Omental fat pad (tissue), 4 donors: ENCODE results near the gene KNTC1. TPM values are rescaled to one million over a fixed set of nuclear protein-coding genes. Genes with fewer than 3 reads are reported as not detected.
"Not testable (repeated sequence)": the region's sequence is repeated elsewhere in the genome, so short reads cannot be mapped to it uniquely, and the experiment has no call there.

Experiments used
- ATAC-seq: fragments of 150-250 bp; one replicate; pipeline ENCODE4 v1.9.1; 2016; ENCODE audit warnings: mild to moderate bottlenecking, moderate library complexity; ENCODE audit not compliant: low FRiP score
- DNase-seq: peaks from one replicate; pipeline ENCODE4 v3.0.0-alpha.2; 2019; ENCODE audit warnings: low spot score
- total RNA-seq, 4 donors: library from RNA; depleted of rRNA; stranded (reverse); fragments of >200 nt; gene quantifications; one replicate each; pipeline ENCODE4 v1.1.0, GENCODE V29; 2016
- TF ChIP-seq, protein P1 (sequence below), 3 donors: fragments of 450-650 bp; IDR thresholded peaks; one replicate each; pipeline ENCODE4 v1.5.1; 2016 to 2017; ENCODE audit warnings: antibody characterized with exemption in 3 of 3, mild to moderate bottlenecking in 3 of 3, moderate library complexity in 2 of 3

The KNTC1 gene
- total RNA-seq, 4 donors from 2014 or later: 7.4 to 24.4 (median 11.9) TPM

DNA sequence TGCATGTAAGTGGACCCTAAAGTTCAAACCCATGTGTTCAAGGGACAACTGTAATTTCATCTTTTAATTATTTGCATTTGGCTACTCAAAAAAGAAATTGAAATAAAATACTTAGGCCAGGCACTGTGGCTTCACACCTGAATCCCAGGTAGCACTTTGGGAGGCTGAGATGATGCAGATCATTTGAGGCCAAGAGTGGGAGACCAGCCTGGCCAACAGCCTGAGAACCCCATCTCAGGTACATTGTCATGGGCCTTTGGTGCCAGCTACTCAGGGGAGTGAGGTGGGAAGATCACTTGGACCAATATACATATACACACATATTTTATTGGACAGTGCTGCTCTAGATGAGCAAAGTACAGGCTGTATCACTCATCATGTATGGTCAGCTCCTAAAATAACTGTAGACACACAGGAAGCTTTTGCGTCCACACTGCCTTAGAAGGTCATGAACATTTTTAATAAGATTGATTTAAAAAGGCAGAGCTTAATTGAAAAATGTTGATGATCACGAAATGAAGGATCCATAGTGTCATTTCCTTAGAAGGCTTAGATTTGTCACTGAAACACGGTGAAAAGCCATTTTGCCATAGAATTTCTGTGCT is 23.8 kb upstream of the KNTC1 start:
- ATAC-seq: no peak
- no peak for DNase-seq
- TF ChIP-seq, protein P1, sequence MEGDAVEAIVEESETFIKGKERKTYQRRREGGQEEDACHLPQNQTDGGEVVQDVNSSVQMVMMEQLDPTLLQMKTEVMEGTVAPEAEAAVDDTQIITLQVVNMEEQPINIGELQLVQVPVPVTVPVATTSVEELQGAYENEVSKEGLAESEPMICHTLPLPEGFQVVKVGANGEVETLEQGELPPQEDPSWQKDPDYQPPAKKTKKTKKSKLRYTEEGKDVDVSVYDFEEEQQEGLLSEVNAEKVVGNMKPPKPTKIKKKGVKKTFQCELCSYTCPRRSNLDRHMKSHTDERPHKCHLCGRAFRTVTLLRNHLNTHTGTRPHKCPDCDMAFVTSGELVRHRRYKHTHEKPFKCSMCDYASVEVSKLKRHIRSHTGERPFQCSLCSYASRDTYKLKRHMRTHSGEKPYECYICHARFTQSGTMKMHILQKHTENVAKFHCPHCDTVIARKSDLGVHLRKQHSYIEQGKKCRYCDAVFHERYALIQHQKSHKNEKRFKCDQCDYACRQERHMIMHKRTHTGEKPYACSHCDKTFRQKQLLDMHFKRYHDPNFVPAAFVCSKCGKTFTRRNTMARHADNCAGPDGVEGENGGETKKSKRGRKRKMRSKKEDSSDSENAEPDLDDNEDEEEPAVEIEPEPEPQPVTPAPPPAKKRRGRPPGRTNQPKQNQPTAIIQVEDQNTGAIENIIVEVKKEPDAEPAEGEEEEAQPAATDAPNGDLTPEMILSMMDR (IDR thresholded peaks at IDR 0.05): no peak

DNA sequence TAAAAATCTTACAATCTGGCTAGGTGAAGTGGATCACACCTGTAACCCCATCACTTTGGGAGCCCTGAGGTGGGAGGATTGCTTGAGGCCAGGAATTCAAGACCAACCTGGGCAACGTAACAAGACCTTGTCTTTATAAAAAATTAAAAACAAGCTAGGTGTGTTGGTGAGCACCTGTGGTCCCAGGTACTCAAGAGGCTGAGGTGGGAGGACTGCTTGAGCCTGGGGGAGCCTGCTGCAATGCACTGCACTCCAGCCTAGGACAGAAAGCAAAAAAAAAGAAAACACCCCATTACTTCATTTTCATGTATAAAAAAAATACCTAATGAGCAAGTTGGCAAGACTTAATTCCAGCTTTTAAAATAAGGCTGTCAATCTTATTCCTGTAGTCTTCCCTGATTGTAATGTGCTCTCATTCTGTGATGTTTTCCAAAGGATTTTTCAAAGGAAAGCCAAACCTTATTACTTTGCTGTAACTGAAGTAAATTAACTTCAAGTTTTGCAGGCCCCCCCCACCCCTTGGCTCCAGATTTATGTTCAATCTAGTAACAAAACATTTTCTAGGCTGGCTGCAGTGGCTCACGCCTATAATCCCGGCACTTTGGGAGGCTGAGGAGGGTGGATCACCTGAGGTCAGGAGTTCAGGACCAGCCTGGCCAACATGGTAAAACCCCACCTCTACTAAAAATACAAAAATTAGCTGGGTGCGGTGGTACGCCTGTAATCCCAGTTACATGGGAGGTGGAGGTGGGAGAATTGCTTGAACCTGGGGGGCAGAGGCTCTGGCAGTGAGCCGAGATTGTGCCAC is 23.1 kb upstream of the KNTC1 start:
- no peak for ATAC-seq

GRCh38 chr12:122505419-122506051 is 21.5 kb upstream of the KNTC1 start:
- DNase-seq (no peak), ATAC-seq (no peak)
- TF ChIP-seq, protein P1 (IDR thresholded peaks at IDR 0.05): no peak

More for the DNA sequence above, 23.1 kb upstream of the KNTC1 start:
- no peak for DNase-seq
- TF ChIP-seq, protein P1 (IDR thresholded peaks at IDR 0.05): no peak

- TF ChIP-seq, protein P1 (IDR thresholded peaks at IDR 0.05): no peak
- no peak for ATAC-seq
- no peak for DNase-seq
Measured at GRCh38 chr12:122506393-122506938, 20.6 kb upstream of the KNTC1 start.

DNA sequence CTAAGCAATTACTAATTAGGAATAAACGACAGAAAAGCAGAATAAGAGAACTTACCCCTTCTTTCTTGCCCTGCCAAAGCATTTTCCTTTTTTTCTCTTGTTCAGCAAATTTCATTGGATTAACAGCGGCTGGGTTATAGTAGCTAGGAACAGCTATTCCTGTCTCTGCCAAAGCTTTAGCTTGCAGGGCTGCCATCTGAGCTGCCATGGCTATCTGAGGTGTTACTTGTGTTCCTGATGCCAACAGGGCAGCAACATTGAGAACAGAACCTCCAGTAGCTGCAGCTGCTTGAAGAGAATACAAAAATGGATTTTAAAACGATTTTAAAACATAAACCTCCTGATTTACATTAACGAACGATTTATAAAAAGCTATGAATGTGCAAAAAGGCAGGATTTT is 18.9 kb upstream of the KNTC1 start:
- no peak for DNase-seq
- TF ChIP-seq, protein P1 (IDR thresholded peaks at IDR 0.05): no peak
- no peak for ATAC-seq

- ATAC-seq, DNase-seq: not testable (repeated sequence)
Measured at GRCh38 chr12:122513028-122513427, 14.0 kb upstream of the KNTC1 start.

- TF ChIP-seq, protein P1 (IDR thresholded peaks at IDR 0.05): no peak
- DNase-seq (no peak), ATAC-seq (no peak)
Measured at GRCh38 chr12:122513660-122514059, 13.4 kb upstream of the KNTC1 start.
